ENCODE results near the gene SRRM5.
"Not testable (repeated sequence)": the region's sequence is repeated elsewhere in the genome, so short reads cannot be mapped to it uniquely, and the experiment has no call there.

The SRRM5 gene

DNA sequence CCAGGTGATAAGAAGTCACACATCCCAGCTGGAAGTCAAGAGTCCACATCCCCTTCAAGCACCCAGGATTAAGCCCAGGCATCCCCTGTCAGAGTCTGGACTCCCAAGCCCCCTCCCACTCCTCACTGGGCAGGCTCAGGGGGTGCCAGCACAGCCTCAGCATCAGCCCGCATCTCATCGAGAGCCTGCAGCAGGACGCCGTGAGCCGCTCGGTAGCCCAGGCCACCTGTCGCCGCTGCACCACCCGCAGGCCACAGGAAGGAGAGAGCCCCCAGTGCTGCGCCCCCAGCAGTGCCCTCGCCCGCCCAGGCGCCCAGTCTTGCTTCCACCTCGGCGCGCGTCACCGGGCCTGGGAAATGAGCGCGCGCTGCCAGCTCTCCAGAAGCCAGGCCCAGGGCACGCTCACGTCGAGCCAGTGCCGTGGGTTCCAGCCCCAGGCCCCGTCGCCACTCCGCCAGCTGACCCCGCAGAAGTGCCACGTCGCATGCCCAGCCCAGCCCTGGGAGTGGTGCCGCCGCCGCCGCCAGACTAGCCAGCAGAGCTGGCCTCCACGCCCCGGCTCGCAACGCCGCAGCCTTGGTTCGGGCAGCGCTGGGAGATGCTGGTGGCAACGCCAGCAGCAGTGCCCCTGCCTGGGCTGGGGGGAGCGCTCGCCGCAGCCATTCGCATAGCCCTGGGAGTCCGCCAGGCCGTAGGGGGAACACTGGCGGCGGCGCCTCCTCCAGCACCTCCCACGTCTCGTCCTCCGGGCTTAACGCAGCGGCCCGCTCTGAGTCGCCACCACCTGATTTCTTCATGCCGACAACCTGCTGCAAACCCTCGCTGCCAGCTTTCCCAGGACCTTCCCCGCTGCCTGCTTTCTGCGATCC, 19.8 kb upstream of the SRRM5 start:
- no peak for DNase-seq

DNA sequence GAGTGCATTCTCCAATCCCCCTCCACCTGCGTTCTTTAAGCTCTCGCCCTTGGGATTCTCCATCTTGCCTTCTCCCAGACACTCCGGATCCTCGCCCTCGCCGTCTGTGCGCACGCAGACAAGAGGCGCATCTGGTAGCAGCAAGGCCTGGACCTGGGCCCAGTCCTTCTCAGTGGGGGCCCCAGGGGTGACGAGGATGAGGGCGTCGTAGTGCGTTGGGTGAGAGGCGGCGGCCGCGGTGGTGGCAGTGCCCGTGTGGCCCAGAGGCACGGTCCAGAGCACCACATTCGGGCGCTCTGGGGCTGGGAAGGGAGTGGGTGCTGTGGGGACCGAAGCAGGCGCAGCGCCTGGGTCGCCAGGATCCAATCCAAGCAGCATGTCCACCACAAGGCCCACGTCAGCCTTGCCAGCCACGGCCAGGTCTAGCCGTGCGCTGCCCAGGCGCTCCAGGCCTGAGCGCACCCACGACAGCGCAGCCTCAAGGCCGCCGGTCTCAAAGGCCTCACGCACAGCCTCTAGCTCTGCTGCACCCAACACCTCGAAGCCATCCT, 19.0 kb upstream of the SRRM5 start:
- DNase-seq, result no peak

DNA sequence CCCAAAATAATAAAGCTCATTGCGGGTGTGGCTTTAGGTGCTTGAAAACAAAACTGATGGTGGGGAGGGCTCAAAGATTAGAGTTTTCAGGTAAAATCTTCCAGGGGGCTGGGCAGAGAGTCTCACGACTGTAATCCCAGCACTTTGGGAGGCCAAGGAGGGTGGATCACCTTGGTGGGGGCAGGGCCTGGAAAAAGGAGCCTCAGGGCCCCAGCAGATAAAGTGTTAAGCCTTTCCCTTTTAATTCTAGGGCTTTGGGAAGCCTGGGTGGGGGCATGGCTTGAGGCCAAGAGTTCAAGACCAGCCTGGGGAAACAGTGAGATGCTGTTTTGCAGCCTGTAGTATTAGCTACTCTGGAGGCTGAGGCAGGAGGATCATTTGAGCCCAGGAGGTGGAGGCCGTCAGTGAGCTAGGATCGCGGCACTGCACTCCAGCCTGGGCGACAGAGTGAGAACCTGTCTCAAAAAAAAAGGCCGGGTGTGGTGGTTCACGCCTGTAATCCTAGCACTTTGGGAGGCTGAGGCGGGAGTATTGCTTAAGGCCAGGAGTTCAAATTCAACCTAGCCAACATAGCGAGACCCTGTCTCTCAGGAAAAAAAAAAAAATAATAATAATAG, 17.7 kb upstream of the SRRM5 start:
- DNase-seq, result no peak

DNA sequence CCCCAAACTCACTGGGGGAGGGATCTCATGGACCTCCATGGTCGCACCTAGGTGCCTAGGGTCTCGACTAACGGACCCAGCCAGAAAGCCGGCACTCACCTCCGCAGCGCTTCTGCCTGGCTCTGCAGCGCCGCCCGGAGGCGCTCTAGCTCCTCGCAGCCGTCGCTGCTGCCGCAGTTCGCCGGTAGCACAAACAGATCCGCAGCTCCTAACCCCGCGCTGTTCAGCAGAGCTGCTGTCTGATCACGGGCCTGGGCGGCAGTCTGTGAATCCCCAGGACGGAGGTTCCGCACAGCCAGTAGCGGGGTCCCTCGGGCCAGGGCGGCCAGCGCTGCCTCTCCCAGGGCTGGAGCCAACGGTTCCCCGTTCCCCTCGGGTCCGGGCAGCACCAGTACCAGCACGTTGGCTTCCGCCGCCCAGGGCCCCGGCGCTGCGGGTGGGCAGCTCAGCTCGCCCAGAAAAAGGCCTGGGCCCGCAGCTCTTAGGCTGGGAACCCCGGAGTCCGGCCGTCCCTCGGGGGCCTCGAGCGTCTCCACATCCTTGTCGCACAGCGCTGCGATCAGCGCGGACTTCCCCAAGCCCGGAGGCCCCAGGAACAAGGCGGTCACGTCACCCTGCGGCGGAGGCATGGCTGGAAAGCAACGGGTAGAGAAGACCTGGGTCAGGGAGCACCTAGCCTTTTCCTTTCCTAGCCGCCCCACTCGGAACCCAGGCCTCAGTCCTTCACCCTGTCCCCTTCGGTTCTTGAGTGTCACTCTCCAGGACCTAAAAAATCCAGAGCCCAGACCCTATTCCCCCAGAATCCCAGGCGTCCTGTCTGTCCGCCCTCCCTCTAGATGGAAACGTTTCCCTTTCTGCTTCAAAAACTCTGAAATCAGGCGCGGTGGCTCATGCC, 16.9 kb upstream of the SRRM5 start:
- DNase-seq, result no peak

DNA sequence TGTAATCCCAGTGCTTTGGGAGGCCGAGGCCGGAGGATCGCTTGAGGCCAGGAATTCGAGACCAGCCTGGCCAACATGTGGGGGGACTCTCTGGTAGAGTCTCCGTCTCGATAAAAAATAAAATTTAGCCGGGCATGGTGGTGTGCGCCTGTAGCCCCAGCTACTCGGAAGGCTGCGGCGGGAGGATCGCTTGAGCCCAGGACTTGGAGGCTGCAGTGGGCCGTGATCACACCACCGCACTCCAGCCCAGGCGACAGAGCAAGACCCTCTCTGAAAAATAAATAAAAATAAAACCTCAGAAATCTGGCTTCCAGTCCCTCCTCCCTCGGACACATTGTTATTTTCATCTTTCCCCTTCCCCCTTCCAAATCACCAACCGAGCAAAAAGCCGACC, 16.3 kb upstream of the SRRM5 start:
- DNase-seq, result no peak

DNA sequence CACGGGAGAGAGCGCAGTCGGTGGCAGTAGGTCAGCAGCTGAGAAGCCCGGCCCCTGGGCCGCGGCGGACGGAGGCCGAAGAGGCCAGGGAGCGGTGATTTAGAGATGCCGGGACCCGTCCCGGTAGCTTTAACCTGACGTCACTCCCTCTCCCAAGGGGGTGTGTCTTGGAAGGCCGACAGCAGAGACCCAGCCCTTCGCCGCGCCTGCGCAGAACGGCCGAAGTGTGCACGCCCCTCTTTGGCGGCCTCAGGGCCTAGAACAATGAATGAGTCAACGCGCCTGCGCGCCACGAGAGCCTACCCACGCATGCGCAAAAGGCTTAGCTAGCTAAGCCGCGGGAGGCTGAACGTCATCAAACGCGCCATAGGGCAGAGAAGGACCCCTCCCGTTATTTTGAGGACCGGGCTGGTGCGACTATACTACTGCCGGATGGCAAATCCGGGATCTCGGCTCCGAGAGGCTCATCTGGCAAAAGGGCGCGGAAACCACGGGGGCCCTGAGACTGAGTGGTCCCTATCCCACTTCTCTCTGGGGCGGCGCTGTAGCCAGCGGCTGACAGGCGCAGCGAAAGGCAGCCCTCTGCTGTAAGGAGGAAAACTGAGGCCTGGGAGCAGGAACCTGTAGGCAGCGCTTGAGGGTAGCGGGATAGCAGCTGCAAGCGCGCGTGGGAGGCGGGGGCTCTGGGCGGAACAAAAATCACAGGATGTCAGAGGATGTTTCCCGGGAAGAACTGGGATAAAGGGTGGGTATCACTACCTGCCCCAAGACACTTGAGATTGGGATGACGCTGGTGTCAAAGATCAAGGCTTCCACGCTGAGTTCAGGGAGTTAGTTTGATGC, 15.7 kb upstream of the SRRM5 start, which contains the start of the genes IRGQ and ZNF576:
IRGQ (minus strand) TSS at position 136 of the 843 bp plus-strand sequence. CDS start 796 bp downstream, outside the sequence.
ZNF576 (plus strand) TSS at position 597 of the 843 bp plus-strand sequence. CDS start 514 bp downstream, outside the sequence.
- peak; percentile 96 for DNase-seq

DNA sequence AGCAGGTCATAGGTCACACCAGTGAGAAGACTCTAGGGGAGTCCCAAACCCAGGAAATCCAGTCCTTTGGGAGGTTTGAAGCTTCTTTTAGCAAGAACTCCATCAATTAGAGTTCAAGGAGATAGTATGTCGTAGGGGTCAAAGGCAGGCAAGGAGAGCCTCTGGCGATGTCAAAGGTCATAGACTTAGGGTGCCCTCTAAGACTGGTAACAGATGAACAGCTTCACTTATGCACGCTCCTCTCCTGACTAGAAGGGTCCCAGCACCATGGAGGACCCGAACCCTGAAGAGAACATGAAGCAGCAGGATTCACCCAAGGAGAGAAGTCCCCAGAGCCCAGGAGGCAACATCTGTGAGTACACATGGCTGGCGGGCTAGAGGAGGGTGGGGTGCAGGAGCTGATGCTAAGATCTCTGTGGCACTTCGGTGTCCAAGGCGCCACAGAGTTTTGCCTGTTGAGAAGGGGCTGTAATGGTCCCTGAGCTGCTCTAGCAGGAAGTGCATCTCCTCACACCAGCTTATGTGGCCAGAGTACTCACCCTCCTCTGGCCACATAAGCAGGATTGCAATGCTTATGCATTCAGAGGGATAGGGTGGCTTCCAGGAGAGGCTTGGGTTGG, 14.9 kb upstream of the SRRM5 start:
- no peak for DNase-seq

DNA sequence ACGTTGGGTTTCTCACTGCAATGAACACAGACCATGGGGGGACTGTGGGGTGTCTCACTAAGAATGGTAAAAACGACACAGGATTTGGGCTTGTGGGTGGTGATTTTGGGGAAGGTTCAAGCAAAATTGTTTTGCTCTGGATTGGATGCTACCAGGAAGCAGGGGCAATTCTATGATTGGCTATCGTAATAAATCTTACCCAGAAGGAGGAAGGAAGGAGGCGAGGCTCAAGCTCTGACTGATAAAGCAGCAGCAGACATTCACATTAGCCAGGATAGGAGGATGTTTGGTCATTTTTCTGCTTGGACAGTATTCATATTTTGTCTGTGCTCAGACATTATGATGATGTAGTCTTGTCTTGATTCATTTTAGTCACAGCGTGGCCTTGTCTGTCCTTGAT, 14.0 kb upstream of the SRRM5 start:
- no peak for DNase-seq

DNA sequence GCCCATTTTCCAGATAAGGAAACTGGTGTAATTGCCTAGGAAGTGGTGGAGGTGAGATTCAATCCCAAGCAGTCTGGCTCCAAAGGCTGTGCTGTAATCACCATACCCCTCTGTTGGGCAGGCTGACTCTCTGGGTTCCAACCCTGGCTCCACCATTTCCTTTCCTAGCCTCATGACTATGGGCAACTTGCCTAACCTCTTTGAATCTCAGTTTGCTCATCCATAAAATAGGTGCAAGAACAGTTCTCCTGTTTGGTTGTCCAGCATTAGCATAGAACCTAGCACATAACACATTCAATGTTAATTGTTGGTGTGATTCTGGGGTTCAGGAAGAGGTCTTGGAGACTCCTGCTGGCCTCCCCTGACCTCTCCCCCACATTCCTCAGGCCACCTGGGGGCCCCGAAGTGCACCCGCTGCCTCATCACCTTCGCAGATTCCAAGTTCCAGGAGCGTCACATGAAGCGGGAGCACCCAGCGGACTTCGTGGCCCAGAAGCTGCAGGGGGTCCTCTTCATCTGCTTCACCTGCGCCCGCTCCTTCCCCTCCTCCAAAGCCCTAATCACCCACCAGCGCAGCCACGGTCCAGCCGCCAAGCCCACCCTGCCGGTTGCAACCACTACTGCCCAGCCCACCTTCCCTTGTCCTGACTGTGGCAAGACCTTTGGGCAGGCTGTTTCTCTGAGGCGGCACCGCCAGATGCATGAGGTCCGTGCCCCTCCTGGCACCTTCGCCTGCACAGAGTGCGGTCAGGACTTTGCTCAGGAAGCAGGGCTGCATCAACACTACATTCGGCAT, 13.2 kb upstream of the SRRM5 start:
- DNase-seq, result no peak

DNA sequence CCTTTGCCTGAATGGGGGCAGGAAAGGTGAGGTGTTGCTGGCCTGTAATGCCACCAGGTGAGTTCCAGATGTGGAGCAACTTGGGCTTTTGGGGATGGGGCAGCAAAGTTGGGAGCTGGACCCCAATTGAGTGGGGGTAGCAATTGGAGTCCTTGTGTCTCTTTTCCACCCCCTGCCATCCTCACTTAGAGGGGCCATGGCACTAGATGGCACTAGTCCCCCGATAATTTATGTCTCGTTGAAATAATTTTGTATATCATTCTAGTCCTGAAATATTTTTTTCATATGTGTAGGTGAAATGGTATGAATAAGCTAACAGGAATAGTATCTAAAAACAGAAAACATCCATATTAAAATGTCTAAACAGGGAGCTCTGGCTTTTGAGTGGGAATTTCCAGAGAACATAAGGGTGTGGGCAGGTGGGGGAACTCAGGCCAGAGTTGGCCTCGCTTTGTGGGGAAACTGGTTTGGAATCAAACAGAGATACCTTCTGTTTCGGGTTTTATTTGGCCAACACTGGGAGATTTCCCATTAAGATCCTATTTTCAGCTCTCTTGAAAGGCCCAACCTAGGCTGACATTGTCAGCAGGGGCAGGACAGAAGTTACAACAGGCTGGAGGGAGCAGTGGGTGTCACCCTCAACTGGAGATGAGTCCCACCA, 12.1 kb upstream of the SRRM5 start:
- DNase-seq, result no peak

DNA sequence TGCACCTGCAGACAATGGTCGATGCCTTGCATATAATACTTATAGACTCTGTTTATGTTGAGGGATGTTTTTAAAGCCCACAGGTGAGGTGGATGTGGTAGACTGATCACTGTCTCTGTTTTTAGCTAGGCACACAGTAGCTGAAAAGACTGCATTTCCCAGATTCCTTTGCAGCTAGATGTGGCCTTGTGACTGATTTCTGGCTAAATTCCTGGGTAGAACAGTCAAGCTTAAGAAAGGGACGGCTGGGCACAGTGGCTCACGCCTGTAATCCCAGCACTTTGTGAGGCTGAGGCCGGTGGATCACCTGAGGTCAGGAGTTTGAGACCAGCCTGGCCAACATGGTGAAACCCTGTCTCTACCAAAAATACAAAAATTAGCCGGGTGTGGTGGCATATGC, 11.6 kb upstream of the SRRM5 start:
- not testable (repeated sequence) for DNase-seq

DNA sequence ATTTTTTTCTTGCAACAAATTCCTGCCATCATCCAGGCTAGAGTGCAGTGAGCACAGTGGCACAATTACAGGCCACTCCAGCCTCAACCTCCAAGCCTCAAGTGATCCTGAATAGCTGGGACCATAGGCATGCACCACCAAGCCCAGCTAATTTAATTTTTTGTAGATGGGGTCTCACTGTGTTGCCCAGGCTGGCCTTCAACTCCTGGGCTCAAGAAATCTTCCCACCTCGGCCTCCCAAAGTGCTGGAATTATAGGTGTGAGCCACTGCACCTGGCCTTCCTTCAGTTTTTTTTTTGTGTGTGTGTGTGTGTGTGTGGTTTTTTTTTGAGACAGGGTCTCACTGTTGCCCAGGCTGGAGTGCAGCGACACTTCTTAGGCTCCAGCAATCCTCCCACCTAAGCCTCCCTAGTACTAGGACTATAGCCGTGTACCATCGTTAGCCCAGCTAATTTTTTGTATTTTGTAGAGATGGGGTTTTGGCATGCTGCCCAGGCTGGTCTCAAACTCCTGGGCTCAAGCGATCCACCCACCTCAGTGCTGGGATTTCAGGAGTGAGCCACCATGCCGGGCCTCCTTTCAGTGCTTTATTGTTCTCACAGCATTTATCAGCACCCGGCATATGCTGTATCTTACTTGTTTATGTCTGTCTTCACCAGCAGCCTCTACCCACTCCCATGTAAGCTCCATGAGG, 5.9 kb upstream of the SRRM5 start:
- DNase-seq, result no peak

DNA sequence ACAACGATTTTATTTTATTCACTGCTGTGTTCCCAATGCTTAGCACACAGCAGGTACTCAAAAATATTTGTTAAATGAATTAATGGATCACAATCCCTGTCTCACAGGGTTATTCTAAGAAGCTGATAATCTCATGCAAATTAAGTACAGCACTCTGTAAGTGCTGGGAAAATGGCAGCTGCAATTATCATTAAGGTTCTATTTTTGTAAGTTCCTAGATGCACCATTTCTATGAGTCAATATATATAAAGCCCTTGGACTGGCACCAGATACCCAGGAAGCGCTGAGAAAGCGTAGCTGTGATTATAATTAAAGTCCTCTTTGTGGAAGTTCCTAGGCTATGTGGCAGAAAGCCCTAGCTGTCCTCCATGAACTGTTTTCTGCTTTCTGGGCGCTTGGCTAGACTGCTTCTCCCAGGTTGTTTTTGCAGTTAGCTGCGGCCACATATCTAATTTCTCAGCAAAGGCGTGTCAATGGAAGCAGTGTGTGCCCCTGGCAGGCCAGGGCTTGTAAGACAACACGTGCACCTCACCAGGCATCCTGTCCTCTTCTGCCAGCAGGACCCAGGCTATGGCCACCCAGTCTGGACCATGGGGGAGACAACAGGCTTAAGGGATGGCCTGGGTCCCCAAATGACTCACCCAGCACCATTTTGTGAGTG, 5.2 kb upstream of the SRRM5 start:
- DNase-seq, result no peak

DNA sequence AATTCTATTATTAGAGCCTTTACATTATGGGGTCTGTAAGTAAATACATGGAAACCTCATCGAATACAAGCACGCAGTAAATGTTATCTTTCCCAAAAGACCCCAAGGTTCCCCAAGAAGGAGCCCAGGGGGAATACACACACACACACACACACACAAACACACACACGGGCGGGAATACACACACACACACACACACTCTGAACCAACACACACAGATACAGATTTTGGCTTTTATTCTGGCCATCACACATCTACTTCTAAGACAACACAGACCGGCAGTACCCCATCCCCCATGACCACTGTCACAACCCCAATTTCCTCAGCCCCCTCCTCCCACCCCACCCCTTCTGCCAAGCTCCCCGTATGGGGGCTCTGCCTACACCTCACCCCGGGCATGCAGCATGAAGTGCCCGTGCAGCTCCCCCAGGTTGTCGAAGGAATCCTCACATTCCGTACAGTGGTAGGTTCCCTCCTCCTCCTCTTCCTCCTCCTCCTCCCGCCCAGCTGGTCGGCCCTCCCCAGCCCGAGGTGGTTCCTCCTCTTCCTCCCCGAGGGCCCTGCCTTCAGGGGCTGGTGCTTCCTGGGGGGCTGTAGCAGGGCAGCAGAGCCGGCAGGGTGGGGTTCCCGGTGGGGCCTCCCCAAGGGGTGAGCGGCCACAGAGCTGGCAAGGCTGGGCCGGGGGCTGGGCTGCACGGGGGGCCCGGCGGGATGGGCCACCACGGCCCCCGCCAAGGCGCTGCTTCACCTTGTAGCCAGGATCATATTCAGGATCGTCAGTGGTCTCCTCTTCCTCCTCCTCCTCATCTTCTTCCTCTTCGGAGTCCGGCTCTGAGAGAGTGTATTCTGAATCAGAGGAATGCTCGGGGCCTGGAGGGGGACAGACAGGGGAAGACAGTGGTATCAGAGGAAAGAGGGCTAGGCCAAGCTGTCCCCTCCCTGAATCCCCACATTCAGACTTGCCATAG, 4.4 kb upstream of the SRRM5 start:
- DNase-seq, result no peak

DNA sequence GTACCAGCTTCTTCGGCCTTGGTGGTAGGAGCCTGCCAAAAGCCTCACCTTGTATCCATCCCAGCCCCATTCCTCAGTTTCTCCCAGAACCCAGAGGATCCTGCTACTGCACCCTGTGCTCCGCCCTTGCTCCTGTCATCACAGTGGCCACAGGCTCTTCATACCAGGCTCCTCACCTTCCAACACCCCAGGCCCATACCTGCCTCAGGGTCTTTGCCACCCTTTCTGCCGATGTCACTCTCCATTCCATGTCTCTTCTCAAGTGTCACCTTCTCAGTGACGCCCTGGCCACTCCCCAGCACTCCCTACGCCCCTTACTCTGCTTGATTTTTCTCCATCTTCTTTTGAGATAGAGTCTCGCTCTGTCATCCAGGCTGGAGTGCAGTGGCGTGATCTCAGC, 2.0 kb upstream of the SRRM5 start:
- no peak for DNase-seq

DNA sequence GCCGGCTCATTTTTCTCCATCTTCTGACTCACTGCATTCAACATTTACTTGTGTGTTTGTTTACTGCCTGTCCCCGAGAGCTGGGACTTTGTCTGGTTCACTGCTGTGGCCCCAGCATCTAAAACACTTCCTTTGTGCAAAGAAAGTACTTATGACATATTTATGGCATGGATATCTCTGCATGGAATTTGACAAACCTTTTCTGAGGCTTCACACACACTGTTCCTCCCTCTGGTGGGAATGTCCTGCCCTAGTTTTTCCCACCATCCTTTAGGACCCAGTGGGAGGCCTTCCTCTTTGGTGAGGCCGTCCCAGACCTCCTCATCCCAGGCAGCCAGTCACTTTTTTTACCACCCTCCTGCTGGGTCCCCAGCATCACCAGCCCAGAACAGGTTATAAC, 1.4 kb upstream of the SRRM5 start:
- no peak for DNase-seq

DNA sequence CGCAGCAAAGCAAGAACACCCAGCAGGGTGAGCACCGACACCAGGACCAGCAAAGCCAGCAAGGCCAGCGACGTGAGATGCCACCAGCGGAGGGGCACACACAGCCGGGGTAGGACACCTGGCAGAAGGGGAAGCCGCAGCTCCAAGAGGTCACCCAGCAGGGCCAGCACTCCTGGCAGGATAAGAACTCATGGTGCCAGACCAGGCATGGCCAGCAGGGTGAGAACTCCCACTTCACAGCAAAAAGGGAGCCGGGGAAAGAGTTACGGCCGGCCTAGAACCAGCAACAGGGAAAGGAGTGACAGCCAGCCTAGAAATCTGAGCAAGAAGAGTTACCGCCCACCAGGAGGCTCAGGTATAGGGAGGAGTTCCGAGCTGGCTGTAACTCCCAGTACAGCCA, 486 bp downstream of the SRRM5 start:
- no peak for DNase-seq

DNA sequence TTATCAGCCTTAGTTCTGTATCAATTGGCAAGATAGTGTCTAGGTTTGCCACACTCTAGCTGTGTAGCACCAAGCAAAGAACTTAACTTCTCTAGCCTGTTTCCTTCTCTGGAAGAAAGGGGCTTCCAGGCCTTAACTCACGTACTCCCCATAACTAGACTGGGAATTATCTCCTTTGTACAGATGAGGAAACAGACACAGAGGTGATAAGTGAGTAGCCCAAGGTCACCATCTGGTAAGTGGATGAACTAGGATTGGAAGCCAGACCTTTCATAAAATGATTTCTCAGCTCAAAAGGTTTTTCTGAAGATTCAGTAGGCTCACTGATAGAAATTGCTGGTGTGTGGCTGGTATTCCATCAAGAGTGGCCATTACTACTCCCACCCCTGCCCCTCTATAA, 4.4 kb downstream of the SRRM5 start:
- no peak for DNase-seq

Data from NCI-H187 treated with DMSO at 0.1 percent for 48 hours (cell line).